ENCODE measurements around the gene DLX2.

GRCh38 chr2:172093416-172094293 lies 9.0 kb downstream of the DLX2 start:
- TF ChIP-seq CTCF (IDR thresholded peaks at IDR 0.05) (no peak), POLR2A (IDR thresholded peaks at IDR 0.05) (no peak)
